Pulmonary artery endothelial cell (primary cell): ENCODE data around the gene KCNQ2. TPM values are rescaled to one million over a fixed set of nuclear protein-coding genes. Genes with fewer than 3 reads are reported as not detected.

Experiments used
- DNase-seq: peaks from one replicate; pipeline ENCODE4 v3.0.0-alpha.2; 2011; ENCODE audit warnings: low read depth, low spot score
- total RNA-seq: library from RNA; depleted of rRNA; stranded (reverse); fragments of >200 nt; gene quantifications from 2 replicates; pipeline ENCODE4 v1.2.3, GENCODE V29; 2014

The KCNQ2 gene
- total RNA-seq, 1 donor from 2014 or later = not detected

- DNase-seq = no peak
These were observed 68.0 kb downstream of the KCNQ2 start for GRCh38 chr20:63404129-63405085.

- no peak for DNase-seq
These were observed 68.9 kb downstream of the KCNQ2 start for GRCh38 chr20:63403403-63404105.

- no peak for DNase-seq
These were observed 69.6 kb downstream of the KCNQ2 start for GRCh38 chr20:63402860-63403220.

- DNase-seq = no peak
These were observed 70.1 kb downstream of the KCNQ2 start for GRCh38 chr20:63402181-63402859.

- no peak for DNase-seq
These were observed 70.9 kb downstream of the KCNQ2 start for GRCh38 chr20:63401384-63402110.

- no peak for DNase-seq
These were observed 71.8 kb downstream of the KCNQ2 start for GRCh38 chr20:63400486-63401210.

- DNase-seq = no peak
These were observed 72.7 kb downstream of the KCNQ2 start for GRCh38 chr20:63399596-63400375.

GRCh38 chr20:63398744-63399514 lies 73.5 kb downstream of the KCNQ2 start:
- no peak for DNase-seq

GRCh38 chr20:63397946-63398450 lies 74.5 kb downstream of the KCNQ2 start:
- DNase-seq = no peak

GRCh38 chr20:63397155-63397843 lies 75.2 kb downstream of the KCNQ2 start:
- DNase-seq = no peak

GRCh38 chr20:63396300-63396699 lies 76.2 kb downstream of the KCNQ2 start:
- no peak for DNase-seq

- no peak for DNase-seq
These were observed 76.7 kb downstream of the KCNQ2 start for GRCh38 chr20:63395723-63396122.

GRCh38 chr20:63394920-63395455 lies 77.5 kb downstream of the KCNQ2 start:
- no peak for DNase-seq

GRCh38 chr20:63394069-63394919 lies 78.2 kb downstream of the KCNQ2 start:
- no peak for DNase-seq

- DNase-seq = no peak
These were observed 78.9 kb downstream of the KCNQ2 start for GRCh38 chr20:63393566-63393965.

GRCh38 chr20:63392465-63393365 lies 79.7 kb downstream of the KCNQ2 start:
- no peak for DNase-seq
